Renal cortex interstitium (tissue), 15 donors: ENCODE data around the gene CNOT1. TPM values are rescaled to one million over a fixed set of nuclear protein-coding genes. Genes with fewer than 3 reads are reported as not detected.
"Not testable (repeated sequence)": the region's sequence is repeated elsewhere in the genome, so short reads cannot be mapped to it uniquely, and the experiment has no call there.

ENCODE experiments used
- DNase-seq, 11 donors: peaks; one replicate each; pipeline ENCODE4 v3.0.0-alpha.2; 2013; ENCODE audit warnings: low read depth in 9 of 11, low spot score in 4 of 11; ENCODE audit errors: extremely low read depth in 1 of 11
- long read RNA-seq, 16 experiments: transcript quantifications; one replicate each; lab custom pipeline, GENCODE V29; 2026
- polyA plus RNA-seq, 3 donors: library from polyadenylated mRNA; unstranded; fragments of 120-200 nt; gene quantifications; one replicate each; pipeline ENCODE4 v1.2.1, GENCODE V29; 2013; ENCODE audit not compliant: insufficient read length in 3 of 3

CNOT1 gene
- 100 to 1,000 TPM; 187 to 204 (median 194) TPM for polyA plus RNA-seq
- long read RNA-seq, donor 1, partial matches to known transcripts, result 7 of 10 reads
- long read RNA-seq, donor 1, other reads (novel, unspliced or antisense), result 0 of 10 reads
- long read RNA-seq, donor 2, partial matches to known transcripts, result 5 of 11 reads
- long read RNA-seq, donor 2, other reads (novel, unspliced or antisense), result 0 of 11 reads
- long read RNA-seq, donor 3, full-length matches to known transcripts, result 6 of 20 reads
- long read RNA-seq, donor 3, partial matches to known transcripts, result 14 of 20 reads
- long read RNA-seq, donor 3, other reads (novel, unspliced or antisense), result 0 of 20 reads
- long read RNA-seq, donor 4, full-length matches to known transcripts, result 8 of 25 reads
- long read RNA-seq, donor 4, partial matches to known transcripts, result 17 of 25 reads
- long read RNA-seq, donor 4, other reads (novel, unspliced or antisense), result 0 of 25 reads
- long read RNA-seq, donor 5, result 0 reads
- long read RNA-seq, donor 6, transcript CNOT1-221 (4 exons, 493 nt), result major isoform, 5 of 22 reads
- long read RNA-seq, donor 6, partial matches to known transcripts, result 13 of 22 reads
- long read RNA-seq, donor 6, other reads (novel, unspliced or antisense), result 0 of 22 reads
- long read RNA-seq, donor 7, full-length matches to known transcripts, result 5 of 10 reads
- long read RNA-seq, donor 7, partial matches to known transcripts, result 5 of 10 reads
- long read RNA-seq, donor 7, other reads (novel, unspliced or antisense), result 0 of 10 reads
- long read RNA-seq, donor 8, result 0 reads
- long read RNA-seq, donor 9, full-length matches to known transcripts, result 5 of 5 reads
- long read RNA-seq, donor 9, partial matches to known transcripts, result 0 of 5 reads
- long read RNA-seq, donor 9, other reads (novel, unspliced or antisense), result 0 of 5 reads
- long read RNA-seq, donor 10, full-length matches to known transcripts, result 8 of 16 reads
- long read RNA-seq, donor 10, partial matches to known transcripts, result 8 of 16 reads
- long read RNA-seq, donor 10, other reads (novel, unspliced or antisense), result 0 of 16 reads
- long read RNA-seq, donor 11, partial matches to known transcripts, result 7 of 11 reads
- long read RNA-seq, donor 11, other reads (novel, unspliced or antisense), result 0 of 11 reads
- long read RNA-seq, donor 12, partial matches to known transcripts, result 0 of 2 reads
- long read RNA-seq, donor 12, other reads (novel, unspliced or antisense), result 0 of 2 reads
- long read RNA-seq, donor 13, result 0 reads
- long read RNA-seq, donor 14, partial matches to known transcripts, result 6 of 9 reads
- long read RNA-seq, donor 14, other reads (novel, unspliced or antisense), result 0 of 9 reads
- long read RNA-seq, donor 15, result 0 reads
- long read RNA-seq, donor 16, transcript CNOT1-221 (4 exons, 493 nt), result major isoform, 6 of 92 reads
- long read RNA-seq, donor 16, partial matches to known transcripts, result 77 of 92 reads
- long read RNA-seq, donor 16, other reads (novel, unspliced or antisense), result 0 of 92 reads

DNA sequence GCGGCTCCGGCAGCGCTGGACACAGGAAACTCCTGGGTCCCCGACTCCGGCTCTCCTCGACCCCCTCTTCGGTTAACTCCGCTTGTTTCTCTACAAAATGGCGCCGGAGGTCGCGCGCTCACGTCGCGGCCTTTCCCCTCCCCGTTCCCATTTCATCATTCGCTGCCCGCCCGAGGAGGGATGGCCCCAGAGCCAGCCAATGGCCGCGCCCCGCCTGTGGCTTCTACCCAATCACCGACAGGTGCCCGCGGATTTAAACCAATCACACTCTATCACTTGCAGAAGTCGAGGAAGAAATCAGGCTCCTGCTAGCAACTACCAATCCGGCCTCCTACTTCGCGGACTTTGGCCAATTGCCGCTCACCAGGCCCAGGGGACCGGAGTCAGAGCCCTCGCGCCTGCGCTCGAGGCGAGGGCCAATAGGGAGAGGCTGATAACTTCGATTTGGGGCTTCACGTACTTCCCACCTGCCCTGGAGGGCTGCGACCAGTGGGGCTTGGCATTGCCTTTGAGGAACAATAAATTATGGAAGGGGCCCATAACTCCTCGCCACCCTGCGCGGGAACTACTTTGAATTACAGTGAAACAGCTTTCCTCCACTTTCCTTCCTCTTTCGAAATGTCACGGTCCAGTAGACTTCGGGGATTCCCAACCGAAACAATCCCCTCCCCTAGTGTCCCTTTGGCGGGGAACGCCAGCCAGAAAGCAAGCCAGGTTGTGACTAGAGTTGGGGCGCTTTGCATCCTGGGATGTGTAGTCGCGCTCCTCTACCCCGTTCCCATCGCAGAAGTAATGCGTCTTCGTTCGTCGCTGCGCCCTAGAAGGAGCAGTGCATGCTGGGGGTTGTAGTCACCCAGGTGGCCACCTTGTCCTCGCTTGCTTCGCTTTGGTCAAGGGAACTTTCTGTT, at the start of gene CNOT1:
Gene CNOT1 (minus strand): TSS at position 94 of the 908 bp plus-strand sequence. CDS start 30,489 bp downstream, outside the sequence.
- peak; percentile 95 to 98 (median 98) for DNase-seq

DNA sequence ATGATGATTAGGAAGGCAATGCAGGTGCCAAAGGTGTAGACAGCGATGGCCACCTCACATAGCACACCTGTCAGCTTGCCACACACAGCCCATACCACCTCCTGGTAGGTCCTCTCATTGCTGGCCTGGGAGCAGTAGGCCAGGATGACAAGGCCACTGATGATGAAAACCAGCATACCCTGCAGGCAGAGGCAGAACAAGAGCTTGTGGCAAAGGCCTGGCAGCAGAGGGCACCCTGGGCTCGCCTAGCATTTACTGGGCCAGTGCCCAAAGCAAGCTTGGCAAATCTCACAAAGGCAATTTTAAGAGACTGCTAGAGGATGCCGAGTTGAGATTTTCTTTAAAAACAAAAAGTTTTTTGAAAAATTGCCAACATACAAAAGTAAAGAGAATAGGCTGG, 49.1 kb upstream of the CNOT1 start:
- DNase-seq, result no peak

DNA sequence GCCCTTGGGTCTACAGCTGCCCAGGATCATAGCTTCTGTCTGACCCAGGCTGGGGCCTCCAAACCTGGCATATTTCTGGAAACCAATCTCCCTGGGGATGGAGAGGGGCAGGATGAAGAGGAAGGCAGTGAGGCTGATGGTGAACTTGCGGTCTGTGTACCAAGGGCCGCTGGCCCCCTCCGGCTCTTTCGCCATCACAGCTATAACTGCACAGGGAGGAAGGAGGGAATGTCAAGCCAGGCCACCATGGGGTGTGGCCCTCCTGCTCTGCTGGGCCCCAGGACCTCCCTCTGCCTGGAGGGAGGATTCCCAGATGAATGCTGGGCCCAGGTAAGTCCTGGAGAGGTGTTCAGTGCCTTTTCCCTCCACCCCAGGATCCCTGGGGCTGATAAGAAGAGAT, 48.6 kb upstream of the CNOT1 start:
- DNase-seq, result no peak

DNA sequence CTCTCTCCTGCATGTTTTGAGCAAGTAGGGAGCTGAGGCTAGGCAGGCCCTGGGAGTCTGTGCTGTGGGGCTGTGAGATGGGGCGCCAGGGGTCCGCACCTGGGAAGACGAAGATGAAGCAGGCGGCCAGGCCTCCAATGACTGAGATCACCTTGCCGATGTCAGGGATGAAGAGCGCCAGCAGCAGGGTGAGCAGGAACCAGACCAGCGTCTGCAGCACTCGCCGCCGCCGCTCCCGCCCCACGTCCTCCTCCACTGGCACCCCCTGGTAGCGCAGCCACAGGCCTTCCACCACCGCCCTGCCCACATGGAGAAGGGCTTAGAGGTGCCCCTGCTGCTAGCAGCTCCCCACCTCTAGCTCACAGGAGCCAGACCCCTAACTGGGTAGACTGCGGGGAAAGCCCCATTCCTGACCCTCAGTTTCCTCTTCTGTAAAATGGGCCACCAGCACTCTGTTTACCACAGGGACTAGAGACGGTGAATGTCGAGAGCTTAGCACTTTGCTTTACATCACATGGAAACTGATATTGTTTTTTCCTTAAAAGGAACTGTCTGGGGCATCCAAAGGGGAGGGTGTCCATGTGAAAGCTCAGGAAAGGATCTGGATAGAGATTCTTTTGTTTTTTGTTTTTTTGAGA, 41.4 kb upstream of the CNOT1 start:
- no peak for DNase-seq

DNA sequence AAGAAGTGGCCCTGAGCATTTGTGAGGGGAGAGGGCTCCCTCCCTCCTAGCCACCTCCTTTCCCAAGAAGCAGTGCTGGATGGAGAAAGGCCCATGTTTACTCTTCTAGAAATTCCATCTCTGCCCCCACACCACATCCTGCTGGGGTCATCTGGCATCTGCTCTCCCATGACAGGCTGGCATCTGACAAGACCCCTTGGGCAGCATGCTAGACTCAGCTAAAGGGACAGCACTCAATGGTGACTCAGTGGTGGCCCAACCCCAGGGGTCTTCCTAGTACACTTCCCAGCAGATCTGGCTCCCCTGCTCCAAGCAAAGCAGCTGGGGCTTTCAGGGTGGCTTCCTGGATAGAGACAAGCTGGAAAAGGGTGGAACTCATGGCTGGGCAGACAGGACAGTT, 40.6 kb upstream of the CNOT1 start:
- DNase-seq, result no peak

DNA sequence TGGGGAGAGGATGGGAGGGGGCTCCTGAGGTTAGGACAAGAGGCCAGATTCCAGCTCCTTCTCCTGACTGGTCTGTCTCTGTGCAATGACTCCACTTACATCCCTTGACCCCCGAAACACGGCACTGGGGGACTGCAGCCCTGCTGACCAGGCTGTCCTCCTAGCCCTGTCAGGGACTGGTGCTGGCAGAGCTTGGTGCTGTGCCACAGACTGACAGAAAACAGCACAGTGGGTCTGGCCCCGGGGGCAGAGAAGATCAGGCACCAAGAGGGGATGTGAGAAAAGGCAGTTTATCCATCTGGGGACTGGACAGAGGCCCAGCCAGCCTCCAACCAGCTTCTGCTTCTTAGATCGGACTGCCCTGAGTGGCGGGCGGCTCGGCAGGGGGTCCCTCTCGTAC, 35.6 kb upstream of the CNOT1 start:
- DNase-seq, result no peak

DNA sequence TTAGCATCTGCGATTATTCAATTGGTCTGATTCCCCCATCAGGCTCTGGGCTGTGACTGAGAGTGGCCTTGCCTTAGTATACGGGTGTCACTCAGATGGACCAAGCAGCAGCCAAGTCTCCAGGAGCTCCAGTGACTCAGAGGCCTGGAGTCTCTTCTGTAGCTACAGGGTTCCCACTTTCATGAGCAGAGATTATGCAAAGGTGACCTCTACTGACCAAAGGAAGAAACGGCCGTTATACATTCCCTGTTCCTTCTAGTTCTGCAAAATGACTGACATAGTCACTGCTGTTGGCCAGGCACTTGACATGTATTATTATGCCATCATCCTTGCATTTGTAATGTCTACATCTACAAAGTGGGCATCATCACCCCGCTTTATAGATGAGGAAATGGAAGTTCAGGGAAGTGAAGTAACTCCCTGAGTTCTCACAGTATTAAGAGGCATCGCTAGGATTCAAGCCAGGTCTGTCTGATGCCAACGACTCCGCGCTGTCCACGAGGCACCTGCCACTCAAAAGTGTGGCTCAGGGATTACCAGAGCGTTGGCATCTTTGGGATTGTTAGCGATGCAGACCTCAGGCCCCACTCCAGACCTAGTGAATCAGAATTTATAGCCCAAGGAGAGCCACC, 31.7 kb upstream of the CNOT1 start:
- DNase-seq, result peak in 10 of 11 donors; percentile 33 to 70 (median 44)

DNA sequence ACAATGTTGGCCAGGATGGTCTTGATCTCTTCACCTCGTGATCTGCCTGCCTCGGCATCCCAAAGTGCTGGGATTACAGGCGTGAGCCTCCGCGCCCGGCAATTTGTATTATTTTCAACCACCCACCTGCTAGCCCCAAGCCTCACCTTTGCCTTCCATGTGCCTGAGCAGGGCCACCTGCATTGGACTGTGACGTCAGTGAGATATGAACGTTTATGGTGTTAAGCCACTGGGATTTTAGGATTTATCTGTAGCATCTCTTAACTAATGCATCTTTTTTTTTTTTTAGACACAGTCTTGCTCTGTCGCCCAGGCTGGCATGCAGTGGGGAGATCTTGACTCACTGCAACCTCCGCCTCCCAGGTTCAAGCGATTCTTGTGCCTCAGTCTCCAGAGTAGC, 30.3 kb upstream of the CNOT1 start:
- not testable (repeated sequence) for DNase-seq

DNA sequence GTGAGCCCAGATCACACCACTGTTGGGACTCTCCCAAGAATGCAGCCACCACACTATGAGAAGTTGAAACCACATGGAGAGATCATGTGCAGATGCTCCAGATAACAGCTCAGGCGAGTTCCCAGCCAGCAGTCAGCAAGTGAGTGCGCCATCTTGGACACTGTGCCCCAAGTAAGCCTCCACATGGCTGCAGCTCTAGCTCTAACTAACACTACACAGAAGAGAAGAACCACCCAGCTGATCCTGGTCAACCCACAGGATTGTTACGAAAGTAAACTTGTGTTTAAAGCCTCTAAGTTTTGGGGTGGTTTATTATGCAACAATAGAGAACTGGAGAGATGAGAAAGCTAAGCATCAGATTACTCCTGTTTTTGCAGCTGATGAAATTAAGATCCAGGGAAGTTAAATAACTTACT, 29.2 kb upstream of the CNOT1 start:
- DNase-seq, result no peak

DNA sequence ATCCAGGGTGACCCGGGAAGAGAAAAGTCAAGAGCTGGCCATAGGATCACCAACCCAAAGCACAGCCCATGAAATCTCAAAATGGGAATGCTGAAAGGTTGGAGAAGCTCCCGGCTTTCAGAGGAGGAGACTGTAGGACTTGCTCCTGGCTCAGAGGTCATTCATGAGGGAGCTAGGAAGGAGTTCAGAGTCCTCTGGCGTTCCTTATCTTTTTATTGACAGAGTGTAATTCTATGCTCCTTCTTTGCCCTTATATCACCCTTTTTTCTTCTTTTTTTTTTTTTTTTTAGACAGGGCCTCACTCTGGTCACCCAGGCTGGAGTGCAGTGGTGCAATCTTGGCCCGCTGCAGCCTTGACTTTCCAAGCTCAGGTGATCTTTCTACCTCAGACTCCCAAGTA, 27.3 kb upstream of the CNOT1 start:
- no peak for DNase-seq

DNA sequence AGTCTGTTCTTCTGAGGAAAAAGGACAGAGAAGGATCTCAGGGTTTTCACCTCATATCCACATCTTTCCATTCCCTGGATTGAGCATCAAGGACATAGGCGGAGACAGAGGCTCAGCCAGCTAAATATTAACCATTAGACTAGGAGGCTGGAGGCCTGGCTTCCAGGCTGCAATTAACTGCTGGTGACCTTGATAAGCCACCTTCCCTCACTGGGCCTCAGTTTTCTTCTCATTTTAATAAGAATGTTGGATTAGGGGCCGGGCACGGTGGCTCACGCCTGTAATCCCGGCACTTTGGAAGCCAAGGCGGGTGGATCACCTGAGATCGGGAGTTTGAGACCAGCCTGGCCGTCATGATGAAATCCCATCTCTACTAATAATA, 25.6 kb upstream of the CNOT1 start:
- DNase-seq, result no peak

DNA sequence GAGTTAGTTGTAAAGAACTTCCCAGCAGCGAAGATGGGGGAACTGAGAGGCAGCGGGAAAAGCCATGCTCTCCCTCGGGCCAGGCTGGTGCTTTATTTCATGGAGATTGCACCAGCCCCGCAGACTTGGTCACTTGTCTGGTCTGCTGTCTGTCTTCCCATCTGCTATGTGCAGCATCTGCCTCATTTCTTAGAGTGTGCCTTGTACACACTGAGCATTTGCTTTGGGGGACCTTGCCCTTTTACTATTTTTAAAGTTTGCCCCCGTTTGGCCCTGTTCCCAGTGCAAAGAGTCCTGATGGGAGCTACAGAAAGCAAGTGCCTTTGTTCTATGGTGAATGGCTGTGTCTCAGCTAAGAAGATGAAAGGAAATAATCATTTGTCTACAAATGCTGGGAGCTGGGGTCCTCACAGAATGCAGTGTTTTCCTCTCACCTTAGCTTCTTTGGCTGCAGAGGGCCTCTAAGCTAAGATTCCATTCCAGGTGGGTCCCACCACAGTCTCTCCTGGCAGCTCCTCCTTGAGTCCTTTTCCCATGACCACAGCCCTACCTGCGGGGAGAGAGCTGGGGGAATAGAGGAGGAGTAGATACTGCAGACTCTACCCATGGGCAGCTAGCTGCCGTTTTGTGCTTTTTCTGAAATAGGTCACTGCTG, 25.1 kb upstream of the CNOT1 start:
- no peak for DNase-seq

DNA sequence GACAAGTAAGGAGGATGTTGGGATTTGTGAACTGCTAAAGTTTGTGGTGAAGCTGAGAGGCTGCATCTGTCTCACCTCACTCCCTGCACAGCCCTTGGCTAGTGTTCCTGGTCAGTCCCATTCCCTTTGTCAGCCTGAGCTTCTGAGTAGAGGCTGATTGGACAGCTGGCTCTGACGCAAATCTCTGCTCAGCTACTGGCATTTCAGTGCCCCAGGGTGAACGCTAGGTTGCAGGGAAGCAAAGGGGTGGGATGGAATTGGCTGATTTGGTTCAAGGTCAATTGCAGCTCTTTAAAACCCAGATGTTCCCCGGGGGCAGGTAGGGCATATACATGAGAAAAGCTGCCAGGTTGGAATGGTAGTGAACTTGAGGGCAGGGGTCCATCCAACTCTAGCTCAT, 23.1 kb upstream of the CNOT1 start:
- DNase-seq, result no peak

DNA sequence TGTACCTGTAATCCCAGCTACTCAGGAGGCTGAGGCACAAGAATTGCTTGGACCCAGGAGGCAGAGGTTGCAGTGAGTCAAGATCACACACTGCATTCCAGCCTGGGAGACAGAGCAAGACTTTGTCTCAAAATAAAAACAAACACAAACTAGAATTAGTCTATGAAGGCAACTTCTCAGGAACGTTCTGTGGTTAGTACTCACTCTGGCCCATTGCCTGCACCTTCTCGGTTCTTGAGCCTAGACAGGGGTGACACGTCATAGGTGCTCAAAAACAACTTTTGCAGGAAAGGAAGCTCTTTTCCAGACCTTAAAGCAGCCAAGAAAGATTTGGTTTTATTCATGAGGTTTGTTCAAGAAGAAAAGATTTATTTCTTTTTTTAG, 22.3 kb upstream of the CNOT1 start:
- no peak for DNase-seq

DNA sequence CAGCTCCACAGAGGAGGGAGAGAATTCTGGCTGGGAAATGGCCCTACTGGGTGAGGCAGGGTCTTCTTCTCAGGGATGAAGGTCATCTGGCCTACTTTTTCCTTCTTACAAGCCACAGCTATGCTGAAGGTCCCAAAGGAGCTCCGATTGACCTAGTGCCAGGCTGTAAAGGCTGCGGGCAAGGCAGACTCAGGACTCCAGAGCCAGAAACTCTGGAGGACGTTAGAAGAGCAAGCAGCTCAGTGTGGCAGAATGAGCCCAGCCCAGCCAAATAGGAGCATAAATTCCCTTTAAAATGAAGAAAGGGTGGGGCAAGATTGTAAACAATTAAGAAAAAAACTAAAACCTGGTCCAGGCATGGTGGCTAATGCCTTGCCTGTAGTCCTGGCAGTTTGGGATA, 20.1 kb upstream of the CNOT1 start:
- DNase-seq, result no peak

DNA sequence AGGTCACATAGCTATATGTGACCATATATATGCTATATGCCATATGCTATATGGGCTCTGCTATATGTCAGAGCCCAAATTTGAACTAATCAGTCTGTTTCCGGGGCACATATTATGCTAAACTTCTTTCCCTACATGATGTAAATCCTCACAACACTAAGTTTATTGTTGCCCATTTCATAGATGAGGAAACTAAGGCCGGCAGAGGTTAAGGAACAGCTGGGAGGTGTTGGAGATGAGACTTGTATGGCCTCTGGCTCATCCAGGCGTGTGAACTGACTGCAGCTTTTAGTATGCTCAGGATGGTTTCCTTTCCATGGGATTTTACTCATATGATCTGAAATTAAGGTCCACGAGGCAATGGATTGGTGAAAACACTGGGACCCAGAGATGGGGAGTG, 17.5 kb upstream of the CNOT1 start:
- no peak for DNase-seq
